Hematopoietic multipotent progenitor cell treated with erythropoietin and hydrocortisone succinate and interleukin-3 and kit ligand, for 17 days (in vitro differentiated cells): ENCODE data around the gene PXK.

Experiments used
- DNase-seq: peaks from one replicate; pipeline ENCODE4 v3.0.0-alpha.2; 2015; ENCODE audit warnings: low spot score

Gene PXK

DNA sequence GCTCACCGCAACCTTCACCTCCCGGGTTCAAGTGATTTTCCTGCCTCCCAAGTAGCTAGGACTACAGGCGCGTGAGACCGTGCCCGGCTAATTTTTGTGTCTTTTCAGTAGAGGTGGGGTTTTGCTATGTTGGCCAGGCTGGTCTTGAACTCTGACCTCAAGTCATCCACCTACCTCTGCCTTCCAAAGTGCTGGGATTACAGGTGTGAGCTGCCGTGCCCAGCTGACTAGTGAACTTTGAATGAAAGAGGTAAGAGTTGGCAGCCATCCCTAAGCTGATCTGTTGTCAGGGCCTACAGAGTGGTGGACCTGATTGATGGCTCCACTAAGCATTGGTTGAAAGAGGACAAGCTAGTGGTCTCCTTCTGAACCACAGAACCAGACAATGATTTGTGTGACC is 15.3 kb downstream of the PXK start:
- no peak for DNase-seq

DNA sequence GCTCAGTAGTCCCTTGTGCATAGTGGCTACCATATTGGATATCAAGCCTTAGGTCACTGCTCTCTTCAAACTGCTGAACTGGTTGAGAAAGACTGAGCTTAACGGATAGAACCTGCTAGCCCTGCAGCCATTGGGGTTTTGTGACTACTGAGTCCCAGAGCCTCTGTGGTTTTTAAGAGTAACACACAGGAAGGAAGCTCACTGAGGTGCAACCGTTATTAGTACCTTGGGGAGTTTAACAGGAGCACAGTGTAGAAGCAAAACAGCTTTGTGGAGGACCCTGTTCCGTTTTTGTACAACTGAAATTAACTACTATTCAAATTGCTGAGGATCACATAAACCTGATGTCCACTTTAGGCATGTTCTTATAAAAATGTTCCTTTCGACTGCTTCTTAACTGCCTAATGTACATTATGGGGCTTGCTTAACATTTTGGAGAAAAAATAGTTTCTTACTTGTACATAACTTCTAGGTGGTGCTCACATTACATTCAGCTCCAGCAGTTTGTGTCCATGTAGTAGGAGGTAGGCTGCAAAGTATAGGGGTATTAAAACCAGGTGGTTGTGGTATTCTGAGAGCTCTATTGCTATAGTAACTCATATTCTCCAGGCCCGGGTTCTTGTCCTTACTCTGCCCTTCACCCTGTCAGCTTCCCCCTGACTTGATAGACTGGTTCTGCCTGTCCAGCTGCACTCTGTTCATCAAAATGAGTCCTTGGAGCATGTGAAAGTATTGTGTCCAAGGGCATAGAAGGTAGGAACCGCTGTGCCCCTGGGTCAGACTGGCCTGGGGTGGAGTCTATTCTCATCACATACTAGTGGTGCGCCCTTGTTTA is 17.3 kb downstream of the PXK start:
- DNase-seq: no peak

DNA sequence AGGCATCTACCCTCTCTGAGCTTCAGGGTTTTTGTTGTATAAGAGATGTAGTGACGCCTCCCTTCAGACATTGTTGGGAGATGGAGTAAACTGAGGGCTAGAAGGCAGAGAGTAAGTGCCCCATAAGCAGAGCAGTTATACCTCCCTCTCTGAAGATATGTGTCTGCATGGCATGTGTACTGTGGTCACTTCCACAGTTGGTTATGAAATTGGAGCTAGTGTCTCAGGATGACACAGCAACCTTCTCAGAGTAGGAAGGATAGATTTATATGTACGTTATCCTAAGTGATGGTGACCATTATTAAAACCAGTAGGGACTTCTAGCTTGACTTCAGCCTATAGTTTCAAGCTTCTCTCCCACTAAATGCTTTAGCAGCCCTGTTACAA is 17.9 kb downstream of the PXK start:
- no peak for DNase-seq

DNA sequence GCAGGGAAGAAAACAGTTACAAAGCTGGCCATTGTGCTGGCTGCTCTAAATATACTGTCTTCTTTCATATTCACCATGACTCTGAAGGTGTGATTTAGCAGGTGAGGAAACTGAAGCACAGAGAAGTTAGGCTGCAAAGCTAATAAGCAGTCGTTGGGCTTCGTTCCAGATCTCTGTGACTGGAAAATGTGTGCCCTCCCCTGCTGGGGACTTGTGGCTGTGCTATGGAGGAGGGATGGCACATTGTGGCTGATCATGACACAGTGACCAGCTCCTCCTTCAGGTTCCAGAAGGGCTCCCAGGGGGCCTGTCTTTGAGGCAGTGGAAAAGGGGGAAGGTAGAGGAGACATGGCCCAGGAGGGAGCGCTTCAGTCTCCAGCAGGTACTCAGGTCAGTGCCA is 19.2 kb downstream of the PXK start:
- DNase-seq: no peak

DNA sequence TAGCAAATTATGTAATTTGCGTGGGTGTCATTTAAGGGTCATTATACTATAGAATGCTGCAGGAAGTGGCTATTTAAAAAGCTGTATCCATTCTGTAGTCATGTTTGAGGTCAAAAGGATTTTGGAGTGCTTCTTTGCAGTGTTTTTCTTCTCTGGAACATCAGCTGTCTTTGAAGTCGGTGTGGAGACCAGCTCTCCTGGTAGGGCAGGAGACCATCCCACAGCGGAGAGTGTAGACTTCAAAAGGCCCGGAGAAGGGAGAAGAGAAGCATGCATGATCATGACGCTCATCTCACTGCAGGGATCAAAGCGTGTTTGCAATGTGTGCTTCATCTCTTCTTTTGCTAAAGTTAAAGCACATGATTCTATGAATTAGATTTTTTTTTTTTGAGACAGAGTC is 19.9 kb downstream of the PXK start:
- DNase-seq: no peak

DNA sequence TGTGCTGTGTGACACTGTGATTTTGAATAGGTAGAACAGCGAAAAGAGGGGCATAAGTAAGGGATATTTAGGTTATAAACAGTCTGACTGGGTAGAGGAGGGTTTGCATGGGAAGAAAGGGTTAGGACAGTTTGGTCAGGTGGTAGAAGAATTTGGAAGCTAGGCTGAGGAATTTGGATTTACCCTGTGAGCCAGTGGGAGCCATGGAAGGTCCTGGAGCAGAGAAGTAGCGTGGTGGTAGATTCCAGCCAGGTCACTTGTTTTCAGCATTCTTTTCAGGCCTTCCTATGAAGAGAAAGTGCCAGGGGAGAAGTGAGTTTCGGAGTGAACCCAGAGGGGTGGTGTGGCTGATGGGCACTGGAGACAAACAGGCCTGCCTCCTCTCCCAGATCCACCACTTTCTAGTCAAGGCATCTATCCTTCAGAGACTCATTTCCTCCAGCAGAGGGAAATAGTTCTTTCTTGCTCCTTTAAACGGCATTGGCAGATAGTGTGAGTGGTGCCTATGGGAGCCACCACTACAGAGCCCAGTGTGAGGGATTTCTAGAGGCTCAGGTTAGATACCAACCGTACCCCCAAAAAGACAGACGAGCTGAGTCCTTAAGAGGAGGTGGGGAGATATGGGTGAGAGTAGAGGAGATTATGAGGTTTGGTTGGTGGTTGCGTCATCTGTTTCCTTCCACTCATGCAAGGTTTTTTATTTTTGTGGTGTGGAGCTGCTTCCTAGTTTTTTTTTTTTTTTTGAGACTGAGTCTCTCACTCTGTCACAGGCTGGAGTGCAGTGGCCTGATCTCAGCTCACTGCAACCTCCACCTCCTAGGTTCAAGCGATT is 21.2 kb downstream of the PXK start:
- DNase-seq: no peak

DNA sequence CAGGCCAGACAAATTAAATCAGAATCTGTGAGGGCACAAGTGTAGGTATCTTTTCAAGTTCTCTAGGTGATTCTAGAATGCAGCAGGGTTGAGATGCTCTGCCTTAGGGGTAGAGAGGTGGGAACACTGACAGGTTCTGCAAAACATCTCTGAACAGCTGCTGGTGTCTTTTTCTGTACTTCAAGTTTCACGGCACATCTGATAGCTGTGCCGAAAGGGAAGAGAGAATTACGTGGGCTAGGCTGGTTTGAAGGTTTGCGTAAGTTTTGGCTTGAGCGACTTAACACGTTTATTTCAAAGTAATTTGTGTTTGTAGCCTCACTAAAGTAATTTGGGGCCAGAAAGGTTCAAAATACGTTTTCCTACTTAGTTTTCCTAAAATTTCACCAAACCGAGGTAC is 22.5 kb downstream of the PXK start:
- no peak for DNase-seq

DNA sequence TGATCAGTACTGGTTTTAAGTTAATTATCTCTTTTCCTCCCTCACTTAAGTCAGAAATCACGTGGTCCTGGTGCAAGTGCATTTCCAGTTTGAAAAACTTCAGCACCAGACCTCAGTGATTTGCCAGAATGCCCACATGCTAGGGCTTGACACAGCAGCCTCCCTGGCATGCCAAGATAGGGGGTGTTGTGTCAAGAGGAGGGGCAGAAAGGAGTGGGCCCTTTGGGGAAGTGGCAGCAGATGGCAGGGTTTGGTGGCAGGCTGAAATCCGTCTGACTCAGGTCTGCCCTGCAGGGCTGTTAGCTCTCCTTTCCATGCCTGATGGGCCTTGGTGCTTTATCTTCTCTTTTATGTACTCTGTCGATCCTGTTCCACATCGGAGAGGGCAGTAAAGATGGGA is 23.4 kb downstream of the PXK start:
- DNase-seq: no peak

DNA sequence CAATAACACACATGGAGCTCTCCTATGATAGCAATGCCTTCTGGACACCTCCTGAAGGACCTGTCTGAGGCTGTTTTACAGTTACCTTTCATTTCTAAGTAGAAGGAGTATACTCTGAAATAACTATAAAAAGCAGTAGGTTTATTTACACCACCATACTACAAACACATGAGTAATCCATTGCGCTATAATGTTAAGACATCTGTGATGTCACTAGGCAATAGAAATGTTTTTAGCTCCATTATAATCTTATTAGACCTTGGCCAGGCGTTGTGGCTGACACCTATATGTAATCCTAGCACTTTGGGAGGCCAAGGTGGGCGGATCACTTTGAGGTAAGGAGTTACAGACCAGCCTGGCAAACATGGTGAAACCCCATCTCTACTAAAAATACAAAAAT is 24.7 kb downstream of the PXK start:
- no peak for DNase-seq

DNA sequence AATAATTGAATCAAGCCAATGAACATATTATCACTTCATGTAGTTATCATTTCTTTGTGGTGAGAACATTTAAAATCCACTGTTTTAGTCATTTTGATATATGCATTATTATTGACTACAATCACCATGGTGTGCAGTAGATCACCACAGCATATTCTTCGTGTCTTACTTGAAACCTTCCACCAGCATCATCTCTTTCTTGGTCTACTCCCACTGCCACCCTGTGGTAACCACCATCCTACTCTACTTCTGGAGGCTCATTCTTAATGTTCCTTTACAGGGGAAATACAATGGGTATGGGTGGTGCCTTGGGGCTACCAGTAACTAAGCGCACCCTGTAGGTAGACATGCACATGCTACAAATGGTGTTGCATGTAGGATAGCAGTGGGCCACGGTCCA is 25.4 kb downstream of the PXK start:
- no peak for DNase-seq

DNA sequence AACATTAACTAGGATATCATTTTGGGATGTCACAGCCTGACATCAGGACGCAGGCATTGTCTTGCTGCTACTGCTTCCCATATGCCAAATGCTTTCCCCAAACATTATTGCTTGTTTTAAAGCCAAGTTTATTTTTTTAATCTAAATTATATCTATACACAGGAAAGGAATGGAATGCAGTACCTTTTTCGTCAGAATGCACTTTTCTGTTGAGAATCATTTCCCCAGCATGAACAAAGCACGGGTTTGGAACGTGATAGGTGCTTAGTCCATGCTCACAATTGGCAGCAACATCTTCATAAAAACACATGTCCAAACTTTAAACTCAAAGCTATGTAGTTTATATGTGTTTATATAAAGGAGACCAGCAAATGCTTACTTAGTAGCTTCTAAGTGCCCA is 26.1 kb downstream of the PXK start:
- no peak for DNase-seq

DNA sequence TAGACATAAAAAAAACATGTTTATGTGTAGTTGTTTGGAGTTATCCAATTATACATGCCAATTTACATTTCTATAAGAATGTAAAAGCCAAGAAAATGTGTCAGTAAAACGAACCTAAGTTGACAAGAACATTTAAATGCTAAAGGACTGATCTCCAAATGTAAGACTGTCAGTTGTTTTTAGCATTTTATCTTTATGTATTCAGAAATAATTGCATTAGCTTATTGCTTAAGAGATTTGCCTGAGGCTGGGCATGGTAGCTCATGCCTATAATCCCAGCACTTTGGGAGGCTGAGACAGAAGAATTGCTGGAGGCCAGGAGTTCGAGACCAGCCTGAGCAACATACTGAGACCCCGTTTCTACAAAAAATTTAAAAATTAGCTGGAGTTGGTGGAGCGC is 26.9 kb downstream of the PXK start:
- DNase-seq: no peak

DNA sequence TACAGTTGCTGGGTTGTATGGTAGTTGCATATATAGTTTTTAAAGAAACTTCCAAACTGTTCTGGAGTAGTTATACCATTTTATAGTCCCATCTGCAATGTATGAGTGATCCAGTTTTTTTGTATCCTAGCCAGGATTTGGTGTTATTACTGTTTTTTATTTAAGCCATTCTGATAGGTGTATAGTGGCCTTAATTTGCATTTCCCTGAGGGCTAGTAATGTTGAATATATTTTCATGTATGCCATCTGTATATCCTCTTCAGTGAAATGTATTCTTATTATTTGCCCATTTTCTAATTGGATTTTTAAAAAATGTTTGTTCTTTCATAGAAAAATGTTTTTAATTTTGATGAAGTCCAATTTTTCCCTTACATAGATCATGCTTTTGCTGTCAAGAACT is 29.2 kb downstream of the PXK start:
- no peak for DNase-seq

DNA sequence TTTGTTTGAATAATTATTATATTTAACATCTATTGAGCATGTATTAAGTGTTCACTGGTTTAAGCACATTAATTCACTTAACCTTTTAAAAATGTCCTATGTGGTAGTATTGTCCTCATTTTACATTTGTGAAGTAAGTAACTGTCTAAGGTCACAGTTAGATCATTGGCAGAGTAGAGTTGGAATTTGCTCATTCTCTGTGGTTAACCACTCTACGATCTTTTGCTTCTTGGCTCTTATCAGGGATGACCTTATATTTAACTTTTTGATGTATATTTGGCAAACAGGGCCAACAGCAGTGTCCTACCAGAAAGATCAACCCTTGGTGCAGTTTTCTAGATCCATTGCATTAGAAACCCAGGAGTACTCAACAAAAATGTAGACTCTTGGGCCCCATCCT is 34.0 kb downstream of the PXK start:
- no peak for DNase-seq

DNA sequence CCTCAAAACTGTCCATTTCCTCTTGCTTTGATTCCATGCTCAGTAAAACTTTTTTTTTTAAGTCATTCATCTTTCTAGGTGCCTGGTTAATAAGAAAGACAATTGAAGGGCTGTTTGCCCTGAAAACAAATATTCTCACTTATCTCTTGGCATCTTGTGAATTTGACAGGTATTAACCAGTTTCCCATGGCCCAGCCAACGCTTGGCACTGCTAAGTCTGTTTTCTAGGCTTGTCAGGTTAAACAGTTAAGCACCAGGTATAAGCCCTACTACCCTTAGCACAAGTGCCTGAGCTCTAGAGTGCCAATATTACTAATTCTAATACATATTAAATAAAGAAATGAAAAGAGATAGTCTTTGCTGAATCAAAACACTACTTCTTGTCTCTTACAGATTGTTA is 36.3 kb downstream of the PXK start:
- DNase-seq: no peak

DNA sequence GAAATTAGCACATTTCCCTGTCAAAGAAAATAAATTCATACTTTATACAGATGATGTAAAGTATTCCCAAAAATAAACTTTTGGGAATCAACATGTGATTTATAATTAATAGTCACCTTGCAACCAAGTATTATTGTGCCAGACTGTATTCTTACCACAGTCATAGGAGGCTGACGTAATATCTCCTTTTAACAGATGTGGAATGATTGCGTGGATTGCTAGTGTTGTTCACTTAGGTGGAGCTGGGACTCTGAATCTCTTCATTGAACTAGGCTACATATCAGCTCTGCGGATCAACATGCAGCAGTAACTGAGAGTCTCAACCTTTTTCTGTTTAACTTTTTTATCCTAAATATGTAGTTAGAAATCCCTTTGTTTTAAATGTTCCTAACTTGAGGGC is 37.2 kb downstream of the PXK start:
- DNase-seq: no peak

DNA sequence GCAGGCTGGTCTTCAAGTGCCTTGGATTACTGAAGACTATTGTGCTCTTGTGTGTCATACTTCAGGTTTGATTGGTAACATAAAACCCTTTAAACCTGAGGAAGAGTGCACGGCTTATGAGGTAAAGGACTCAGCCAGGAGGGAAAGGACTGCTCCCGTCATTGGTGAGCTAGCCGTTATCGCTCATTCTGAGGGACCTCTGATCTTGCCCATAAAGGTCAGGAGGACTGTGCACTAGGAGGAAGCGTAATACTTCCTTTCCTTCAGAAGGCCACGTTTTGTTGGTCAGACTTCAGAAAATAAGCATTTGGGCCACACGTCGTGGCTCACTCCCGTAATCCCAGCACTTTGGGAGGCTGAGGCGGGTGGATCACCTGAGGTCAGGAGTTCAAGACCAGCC is 37.7 kb downstream of the PXK start:
- DNase-seq: no peak

DNA sequence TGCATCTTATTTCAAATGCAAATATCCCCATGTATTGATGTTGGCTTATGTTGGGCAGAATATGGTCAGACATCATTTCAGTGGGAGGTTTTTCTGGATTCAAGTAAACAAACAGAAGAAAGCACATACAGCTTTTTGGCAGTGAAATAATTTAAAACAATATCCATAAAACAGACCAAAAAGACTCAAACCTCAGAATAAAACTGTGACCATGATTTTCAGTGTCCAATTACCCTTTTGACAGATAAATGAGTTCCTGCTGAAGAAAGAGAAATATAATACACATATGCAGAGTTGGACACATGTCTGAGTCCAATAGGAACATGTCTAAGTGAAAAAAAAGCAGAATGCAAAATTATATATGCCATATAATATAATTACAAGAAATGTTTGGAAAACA is 39.1 kb downstream of the PXK start:
- no peak for DNase-seq

DNA sequence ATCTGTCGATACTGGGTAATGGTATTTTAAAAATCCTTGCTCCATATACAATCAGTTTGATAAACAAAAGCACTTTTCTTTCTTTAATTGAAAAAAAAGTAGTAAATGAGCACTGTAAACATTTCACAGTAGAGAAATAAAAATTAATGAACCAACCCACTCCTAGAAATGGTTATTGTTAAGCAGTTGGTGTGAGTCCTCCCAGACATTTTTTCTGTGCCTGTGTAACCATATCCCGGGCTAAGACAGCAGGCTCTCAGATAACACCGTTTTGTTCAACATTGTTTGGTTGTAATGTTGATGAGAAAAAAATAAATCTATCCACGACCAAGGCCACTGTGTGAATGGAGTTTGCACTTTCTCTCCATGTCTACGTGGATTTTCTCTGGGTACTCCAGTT is 42.6 kb downstream of the PXK start:
- DNase-seq: no peak

DNA sequence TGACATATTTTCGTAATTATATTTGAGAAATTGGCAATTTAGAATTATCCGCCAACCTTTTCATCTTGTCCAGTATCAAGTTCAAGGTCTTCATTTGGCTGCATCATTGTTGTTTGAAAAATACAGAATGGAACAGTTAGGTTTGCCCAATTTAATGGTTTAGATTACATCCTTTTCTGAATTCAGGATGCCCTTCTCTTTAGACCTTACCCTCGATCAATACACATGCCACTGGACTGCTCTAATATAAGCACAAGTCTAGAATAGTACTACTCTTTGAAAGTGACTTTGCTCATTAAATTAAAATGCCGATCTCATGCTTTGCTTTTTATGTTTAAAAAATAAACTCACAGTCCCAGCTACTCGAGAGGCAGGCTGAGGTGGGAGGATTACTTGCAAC is 44.5 kb downstream of the PXK start:
- no peak for DNase-seq

DNA sequence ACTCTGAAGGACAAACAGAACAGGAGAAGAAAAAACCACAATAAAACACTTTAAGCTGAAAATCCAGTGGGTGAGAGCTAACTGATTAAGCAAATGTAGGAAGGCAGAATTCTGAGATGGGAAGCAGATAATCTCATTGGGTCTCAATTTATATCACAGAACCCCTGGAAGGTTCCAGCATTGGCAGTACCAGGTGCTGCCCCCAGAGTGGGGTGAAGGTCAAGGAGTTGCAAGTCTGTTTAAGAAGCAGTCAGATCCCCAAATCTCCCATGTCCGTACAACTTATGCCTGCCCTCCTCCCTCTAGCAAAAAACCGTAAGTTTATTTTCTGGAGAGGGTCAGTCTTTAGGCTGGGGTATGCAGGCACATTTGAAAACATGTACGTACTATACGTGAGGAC is 45.1 kb downstream of the PXK start:
- DNase-seq: no peak

DNA sequence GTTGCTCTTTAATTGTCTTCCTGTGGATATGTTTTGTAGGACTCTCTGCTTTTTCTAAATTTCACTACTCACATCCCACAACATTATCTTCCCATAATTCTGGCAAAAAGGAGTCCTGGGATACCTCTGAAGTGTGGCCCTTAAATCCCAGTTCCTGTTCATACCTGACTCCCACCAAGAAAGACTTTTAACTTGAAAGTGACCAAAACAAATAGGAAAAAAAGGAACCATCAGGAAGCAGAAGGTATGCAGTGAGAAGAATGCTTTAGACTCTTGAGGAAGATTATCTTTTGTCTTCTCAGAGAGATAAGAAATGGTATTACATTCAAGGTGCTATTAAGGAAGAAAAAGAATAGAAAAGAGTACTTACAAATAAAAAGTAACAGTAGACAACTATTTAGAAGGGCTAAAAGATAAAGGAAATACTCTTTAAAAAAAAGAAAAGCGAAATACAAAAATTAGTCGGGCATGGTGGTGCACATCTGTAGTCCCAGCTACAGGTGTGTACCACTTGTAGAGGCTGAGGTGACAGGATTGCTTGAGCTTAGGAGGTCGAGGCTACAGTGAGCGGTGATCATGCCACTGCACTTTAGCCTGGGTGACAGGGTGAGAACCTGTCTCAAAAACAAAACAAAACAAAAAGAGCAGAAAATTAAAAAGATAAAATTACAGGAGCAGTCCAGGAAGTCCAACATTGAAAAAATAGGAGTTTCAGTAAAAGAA is 46.8 kb downstream of the PXK start:
- DNase-seq: no peak

DNA sequence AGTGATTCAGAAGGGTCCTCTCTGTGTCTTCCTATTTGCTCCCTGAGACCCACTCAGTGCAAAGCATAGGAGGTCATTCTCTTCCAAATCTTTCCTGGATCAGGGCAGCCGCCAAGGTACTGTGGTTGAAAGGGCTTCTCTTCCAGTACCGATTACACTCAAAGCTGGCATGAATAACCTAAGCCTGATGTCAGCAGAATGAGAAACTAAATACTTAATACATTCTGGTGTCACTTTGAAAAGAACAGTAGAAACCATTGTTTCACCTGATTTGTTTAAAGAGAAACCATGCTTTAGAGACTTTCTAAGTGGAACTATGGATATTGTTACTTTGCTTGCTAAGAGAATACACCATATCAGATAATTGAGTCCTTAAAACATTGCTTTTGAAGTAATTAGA is 50.8 kb downstream of the PXK start:
- DNase-seq: no peak
